ENCODE measurements around the gene TMPRSS7.

DNA sequence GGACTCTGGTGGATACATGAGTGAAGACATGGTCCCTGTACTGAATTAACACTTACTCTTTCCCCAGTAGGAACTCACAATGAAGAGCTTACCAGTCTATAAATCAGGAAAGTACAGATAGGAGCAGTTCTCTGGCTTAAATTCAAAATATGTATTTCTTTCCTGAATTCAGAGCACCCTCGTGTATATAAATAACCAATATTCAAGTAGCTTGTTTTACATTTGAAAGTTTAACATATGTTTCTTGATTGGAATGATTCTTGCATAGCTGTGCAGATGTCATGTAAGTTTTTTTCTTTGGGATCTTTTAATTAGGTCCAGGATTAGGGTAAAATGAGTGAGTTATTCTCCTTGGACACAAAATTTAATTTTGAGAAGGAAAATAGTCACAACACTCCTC is 14.8 kb upstream of the TMPRSS7 start:
- TF ChIP-seq ZNF70 (CRISPR knock-in tag; IDR thresholded peaks at IDR 0.05): no peak
- TF ChIP-seq, protein P1, sequence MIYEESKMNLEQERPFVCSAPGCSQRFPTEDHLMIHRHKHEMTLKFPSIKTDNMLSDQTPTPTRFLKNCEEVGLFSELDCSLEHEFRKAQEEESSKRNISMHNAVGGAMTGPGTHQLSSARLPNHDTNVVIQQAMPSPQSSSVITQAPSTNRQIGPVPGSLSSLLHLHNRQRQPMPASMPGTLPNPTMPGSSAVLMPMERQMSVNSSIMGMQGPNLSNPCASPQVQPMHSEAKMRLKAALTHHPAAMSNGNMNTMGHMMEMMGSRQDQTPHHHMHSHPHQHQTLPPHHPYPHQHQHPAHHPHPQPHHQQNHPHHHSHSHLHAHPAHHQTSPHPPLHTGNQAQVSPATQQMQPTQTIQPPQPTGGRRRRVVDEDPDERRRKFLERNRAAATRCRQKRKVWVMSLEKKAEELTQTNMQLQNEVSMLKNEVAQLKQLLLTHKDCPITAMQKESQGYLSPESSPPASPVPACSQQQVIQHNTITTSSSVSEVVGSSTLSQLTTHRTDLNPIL (CRISPR knock-in tag; IDR thresholded peaks at IDR 0.05; ENCODE audit: low read depth): no peak
- TF ChIP-seq ZNF565 (CRISPR knock-in tag; conservative IDR thresholded peaks at IDR 0.05; ENCODE audit: low read depth): no peak
- TF ChIP-seq RARB (CRISPR knock-in tag; IDR thresholded peaks at IDR 0.05): no peak
- TF ChIP-seq PATZ1 (CRISPR knock-in tag; IDR thresholded peaks at IDR 0.05; ENCODE audit: borderline replicate concordance): no peak
- no peak for TF ChIP-seq ESRRG (CRISPR knock-in tag; IDR thresholded peaks at IDR 0.05)
- no peak for TF ChIP-seq ZFP3 (CRISPR knock-in tag; IDR thresholded peaks at IDR 0.05)
- no peak for TF ChIP-seq ZFP30 (CRISPR knock-in tag; IDR thresholded peaks at IDR 0.05)
- TF ChIP-seq TCF4 (CRISPR knock-in tag; IDR thresholded peaks at IDR 0.05; ENCODE audit: borderline replicate concordance): no peak
